Activated CD8-positive, alpha-beta memory T cell treated with anti-CD3 and anti-CD28 coated beads for 36 hours (primary cell): ENCODE data around the gene SCN11A. TPM values are rescaled to one million over a fixed set of nuclear protein-coding genes. Genes with fewer than 3 reads are reported as not detected.

Experiments used
- CTCF ChIA-PET: fragments of 350-600 bp; sonication (Branson Sonifier 250); formaldehyde crosslinking; loops from one replicate; lab custom pipeline; 2021; ENCODE audit warnings: antibody characterized with exemption; lab: Charles Lee
- POLR2A ChIA-PET: fragments of 350-600 bp; sonication (Branson Sonifier 250); formaldehyde crosslinking; loops from one replicate; lab custom pipeline; 2021; ENCODE audit warnings: antibody characterized with exemption; lab: Charles Lee
- total RNA-seq, 2 experiments: library from RNA; stranded (reverse); gene quantifications; one replicate each; pipeline ENCODE4 v1.2.3, GENCODE V29; 2021

The SCN11A gene
- total RNA-seq, 2 experiments from 2014 or later = 0.04 to 0.08 TPM

GRCh38 chr3:39021029-39021428, 30.7 kb downstream of the SCN11A start:
- POLR2A ChIA-PET = no interaction called here
- CTCF ChIA-PET = interaction anchor here (2.1 kb wide), 1 partner anchor 21 kb away, joined by 6 read pairs; no protein-coding TSS in a partner anchor

- ChIA-PET CTCF (interaction anchor here (2.1 kb wide), 1 partner anchor 19 kb away, joined by 6 read pairs; no protein-coding TSS in a partner anchor), POLR2A (no interaction called here)
Measured at GRCh38 chr3:39019299-39019698, 32.4 kb downstream of the SCN11A start.

GRCh38 chr3:39015418-39015817, 36.3 kb downstream of the SCN11A start:
- POLR2A ChIA-PET = no interaction called here
- CTCF ChIA-PET = no interaction called here

- ChIA-PET POLR2A (no interaction called here), CTCF (no interaction called here)
Measured at GRCh38 chr3:39013921-39014509, 37.7 kb downstream of the SCN11A start.

- POLR2A ChIA-PET = no interaction called here
- CTCF ChIA-PET = no interaction called here
Measured at GRCh38 chr3:39013289-39013688, 38.5 kb downstream of the SCN11A start.

GRCh38 chr3:39011191-39011736, 40.5 kb downstream of the SCN11A start:
- ChIA-PET POLR2A (no interaction called here), CTCF (no interaction called here)

GRCh38 chr3:39005295-39005694, 46.4 kb downstream of the SCN11A start:
- CTCF ChIA-PET = no interaction called here
- POLR2A ChIA-PET = no interaction called here

Other genes with a start within 250 kb of the SCN11A start
- not detected for gene SCN10A, start 235.7 kb downstream of the SCN11A start, total RNA-seq
- 10 to 100 TPM; 38.0 to 43.2 TPM for gene WDR48, start 72 bp upstream of the SCN11A start, total RNA-seq
- gene GORASP1, start 55.7 kb upstream of the SCN11A start, total RNA-seq = 10 to 100 TPM; 22.3 to 24.2 TPM
- gene TTC21A, start 55.7 kb upstream of the SCN11A start, total RNA-seq = 1 to 10 TPM; 1.1 to 1.2 TPM
- 10 to 100 TPM; 40.5 to 40.7 TPM for gene CSRNP1, start 101.6 kb upstream of the SCN11A start, total RNA-seq
- gene XIRP1, start 140.7 kb upstream of the SCN11A start, total RNA-seq = 1 to 10 TPM; 4.2 to 4.3 TPM
- gene CX3CR1, start 228.1 kb upstream of the SCN11A start, total RNA-seq = under 1 TPM; 0.21 to 0.51 TPM